Stimulated activated CD4-positive, alpha-beta T cell treated with anti-CD3 and anti-CD28 coated beads, Interleukin-1b, Interleukin-23, amount 100 ng/mL, for 24 hours (primary cell): ENCODE measurements around the gene DNER.
"Not testable (repeated sequence)": the region's sequence is repeated elsewhere in the genome, so short reads cannot be mapped to it uniquely, and the experiment has no call there.

Experiments used
- DNase-seq, 4 experiments: peaks; one replicate each; pipeline ENCODE4 v3.0.0-alpha.2; 2020; ENCODE audit warnings: low read depth in 4 of 4, low spot score in 1 of 4

DNER gene

DNA sequence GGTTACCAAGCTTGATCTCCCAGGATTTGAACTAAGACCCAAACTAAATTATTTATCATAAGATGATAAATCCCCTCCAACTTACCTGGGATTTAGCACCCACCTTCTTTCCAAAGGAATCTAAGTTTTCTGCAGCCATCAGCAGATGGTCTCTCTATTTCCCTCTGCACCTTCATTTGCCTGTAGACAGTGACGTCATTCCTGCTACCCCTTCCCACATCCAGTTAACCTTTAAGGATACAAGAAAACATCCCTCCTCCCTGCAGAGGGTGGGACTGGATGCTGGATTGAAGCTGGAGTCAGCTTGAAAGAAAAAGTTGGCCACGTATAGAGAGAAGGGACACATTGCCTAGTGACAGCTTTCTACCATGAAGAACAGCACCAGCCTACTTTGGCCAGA, 3.7 kb upstream of the DNER start:
- no peak for DNase-seq

DNA sequence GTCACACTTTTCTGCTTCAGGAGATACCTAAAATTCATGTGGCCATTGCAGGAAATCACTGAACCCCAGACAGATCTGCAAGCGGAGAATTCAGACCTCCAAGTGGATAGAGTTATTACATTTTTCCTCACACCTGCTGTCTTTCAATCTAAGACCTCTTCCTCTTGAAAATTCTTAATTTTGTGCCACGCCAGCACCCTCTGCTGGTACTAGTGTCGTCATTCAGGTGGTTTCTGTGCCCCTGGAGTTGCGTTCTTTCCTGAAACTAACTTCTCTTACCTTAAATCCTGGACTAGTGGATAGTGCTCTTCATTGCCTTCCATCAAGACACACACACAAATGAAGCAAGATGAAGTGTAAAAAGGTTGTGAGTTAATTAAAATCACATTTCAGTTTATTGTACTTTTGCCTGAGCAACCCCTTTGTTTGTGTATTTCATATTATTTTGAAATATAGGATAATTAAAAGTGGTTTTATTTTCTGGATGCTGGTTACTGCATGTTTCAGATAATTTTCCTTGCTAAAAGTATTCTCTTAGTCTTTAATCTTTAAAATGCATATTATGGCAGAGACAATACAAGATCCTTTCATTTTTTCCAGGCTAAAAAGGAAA, 1.6 kb upstream of the DNER start:
- no peak for DNase-seq

DNA sequence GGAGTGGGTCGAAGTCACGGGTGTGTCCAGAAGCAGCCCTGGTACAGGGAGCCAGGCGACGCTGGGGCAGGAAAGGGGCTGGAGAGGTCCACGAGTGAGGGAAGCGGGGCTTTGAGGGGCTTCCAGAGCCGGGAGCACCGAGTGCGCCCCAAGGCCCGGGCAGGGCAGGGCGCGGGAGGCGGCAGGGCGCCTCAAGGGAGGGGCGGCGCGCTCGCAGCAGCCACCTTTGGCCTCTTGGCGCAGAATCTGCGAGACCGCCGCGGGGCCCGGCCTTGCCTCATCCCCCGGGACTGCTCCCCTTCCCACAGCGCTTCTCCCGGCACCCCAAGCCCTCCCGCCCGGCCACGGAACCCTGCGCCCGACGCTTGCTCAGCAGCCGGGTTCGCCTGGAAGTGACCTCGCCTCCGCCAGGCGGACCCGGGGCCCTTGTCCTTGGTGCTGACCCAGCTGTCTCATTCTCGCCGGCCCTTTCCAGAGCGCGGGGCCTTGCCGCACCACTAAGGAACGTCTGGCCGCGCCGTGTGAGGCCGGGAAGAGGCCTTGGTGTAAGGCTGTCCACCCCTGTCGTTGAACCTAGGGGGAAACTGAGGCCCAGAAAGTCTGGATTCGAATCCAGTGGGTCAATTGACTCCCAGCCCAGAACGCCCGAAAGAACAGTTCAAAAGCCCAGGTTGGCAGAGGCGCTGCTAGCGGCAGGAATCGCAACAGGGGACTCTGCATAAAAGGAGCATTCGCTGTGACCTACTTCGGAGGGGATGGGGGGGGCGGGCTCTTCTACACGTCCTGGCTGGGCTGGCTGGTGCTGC, 584 bp upstream of the DNER start:
- peak in 2 of 4 experiments; percentile 10 to 17 for DNase-seq

DNA sequence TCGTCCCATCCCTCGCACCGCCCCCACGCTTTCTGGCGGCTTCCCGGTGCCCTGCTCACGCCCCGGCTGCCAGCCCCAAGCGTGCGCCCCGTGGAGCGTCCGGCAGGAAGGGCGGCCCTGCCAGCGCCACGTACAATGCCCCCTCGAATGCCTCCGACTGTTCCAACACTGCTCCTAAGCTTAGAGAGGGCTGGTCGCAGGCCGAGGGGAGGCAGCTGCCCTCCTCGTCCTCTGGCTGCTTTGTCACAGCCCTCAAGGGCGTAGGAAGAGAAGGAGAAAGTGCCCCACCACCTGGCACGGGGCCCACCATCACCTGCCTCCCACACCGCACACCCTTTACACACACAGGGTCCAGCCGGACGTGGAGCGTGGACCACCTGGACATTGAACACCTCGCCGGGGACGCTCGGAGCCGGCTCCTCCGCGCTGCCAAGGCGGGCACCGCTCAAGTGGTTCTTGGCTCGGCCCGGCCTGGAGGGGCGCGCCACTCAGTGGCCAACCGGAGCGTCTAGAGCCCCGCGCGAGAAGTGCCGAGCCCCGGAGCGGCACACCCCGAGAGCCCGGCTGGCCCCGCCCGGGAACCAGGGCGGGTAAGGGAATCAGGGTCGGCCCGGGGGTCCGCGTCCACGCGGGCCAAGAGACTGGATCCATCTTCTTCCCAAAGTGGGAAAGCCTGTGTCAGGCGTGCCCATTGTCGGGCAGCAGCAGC, 830 bp downstream of the DNER start:
- DNase-seq: no peak

DNA sequence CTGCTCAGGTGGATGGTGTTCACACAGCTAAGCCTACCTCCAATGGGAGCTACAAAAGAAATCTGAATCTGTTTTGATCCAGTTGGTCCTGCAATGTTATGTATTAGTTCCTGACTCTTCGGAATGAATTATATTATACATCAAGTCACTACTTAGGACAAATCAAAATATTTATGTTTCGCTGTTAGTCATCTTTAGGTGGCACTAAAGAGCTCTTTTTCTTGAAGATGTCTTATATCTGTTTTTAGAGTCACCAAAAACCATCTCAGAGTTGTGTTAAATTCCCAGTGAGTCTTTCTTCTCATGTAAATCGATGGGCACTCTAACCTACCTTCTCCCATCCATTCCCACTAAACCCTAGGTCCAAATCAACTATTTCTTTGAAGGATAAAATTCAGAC, 2.2 kb downstream of the DNER start:
- no peak for DNase-seq

DNA sequence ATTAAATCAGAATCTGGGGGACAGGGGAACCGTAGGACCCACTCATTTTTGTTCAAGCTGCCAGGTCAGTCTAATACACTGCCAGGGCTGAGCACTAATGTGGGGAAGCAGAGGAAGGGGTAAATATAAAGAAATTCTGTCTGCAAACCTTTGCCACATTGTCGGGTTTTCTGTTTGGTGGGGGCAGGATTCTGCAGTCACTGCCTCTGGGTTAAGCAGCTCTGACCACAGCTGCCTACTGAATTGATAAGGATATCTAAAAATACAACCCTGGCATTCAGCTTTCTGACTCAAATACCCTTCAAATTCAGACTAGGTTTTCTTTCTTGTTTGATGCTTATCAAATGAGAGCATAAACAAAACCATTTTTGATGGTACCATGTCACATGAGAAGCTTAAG, 6.0 kb downstream of the DNER start:
- DNase-seq: no peak

DNA sequence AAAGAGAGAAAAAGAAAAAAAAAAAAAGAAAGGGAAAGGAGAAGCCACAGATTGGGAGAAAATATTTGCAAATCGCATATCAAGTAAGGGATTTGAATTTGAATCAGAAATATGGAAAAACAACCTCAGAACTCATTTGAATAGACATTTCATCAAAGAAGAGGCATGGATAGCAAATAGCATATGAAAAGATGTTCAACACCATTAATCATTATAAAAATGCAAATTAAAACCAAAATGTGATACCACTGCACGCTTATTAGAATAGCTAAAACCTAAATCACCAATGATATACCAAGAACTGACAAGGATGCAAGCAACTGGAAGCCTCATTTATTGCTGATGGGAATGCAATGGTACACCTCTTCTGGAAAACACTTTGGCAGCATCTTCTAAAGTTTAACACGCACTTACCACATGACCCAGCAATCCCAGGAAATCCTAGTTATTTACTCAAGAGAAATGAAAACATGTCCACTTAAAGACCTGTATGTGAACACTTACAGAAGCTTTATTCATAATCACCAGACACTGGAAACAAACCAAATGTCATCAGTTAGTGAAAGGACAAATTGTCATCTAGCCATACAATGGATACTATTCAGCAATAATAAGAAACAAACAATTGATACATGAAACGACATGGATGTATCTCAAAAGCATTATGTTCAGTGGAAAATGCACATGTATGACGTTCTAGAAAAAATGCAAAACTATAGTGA, 10.3 kb downstream of the DNER start:
- DNase-seq: no peak

DNA sequence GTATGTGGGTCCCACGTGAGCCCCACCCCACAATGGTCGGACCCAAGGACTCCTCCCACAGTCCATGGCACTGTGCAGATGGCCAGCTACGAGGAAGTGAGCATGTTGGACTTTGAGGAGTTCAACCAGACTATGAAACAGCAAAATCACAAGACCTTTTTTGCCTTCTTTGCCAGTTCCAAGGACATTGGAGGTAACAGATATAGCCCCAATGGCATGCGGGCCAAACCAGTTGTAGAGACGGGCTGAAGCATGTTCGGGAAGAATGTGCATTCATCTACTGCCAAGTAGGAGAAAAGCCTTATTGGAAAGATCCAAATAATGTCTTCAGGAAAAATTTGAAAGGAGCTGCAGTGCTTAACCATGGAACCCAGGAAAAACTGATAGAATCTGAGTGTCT, 12.6 kb downstream of the DNER start:
- DNase-seq: no peak

DNA sequence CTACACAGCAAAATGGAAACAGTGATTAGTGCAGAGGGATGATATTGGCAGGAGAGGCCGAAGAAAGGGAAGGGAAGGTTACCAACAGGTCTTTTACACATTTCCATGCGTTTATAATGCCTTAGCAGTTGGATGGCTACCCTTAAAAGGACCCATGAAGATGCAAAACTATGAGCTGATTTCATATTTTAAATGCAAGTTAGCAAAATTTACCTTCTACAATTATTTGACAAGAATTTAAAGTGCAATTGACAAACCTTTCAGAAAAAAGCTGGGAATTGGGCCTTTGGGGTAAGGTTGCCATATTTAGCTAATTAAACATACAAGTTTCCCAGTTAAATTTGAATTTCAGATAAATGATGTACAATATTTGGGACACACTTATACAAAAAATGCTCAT, 13.3 kb downstream of the DNER start:
- DNase-seq: no peak

DNA sequence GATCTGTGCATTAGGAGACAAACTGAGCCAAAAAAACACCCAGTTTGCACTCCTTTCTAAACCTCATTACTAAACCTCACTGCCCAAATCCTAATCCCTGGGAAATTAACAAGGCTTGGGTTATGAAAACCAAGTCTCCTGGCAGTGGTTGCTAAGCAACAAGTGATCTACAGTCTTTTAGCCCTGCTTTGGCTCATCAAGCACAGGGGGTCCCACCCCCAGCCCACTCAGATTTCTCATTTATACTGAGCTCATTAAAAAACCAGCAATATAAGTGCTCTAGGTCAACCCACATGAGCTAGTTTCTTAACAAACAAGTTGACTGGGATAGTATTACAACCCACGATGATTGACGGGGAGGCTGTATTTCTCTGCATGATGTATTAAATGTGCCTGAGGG, 18.4 kb downstream of the DNER start:
- DNase-seq: no peak

DNA sequence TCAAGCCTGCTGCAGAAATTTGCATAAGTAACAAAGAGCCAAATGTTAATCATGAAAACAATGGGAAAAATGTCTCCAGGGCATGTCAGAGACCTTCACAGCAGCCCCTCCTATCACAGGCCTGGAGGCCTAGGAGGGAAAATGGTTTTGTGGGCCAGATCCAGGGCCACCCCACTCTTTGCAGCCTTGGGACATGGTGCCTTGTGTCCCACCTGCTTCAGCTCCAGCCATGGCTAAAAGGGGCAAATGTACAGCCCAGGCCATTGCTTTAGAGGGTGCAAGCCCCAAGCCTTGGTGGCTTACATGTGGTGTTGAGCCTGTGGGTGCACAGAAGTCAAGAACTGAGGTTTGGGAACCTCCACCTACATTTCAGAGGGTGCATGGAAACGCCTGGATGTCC, 20.5 kb downstream of the DNER start:
- DNase-seq: not testable (repeated sequence)

DNA sequence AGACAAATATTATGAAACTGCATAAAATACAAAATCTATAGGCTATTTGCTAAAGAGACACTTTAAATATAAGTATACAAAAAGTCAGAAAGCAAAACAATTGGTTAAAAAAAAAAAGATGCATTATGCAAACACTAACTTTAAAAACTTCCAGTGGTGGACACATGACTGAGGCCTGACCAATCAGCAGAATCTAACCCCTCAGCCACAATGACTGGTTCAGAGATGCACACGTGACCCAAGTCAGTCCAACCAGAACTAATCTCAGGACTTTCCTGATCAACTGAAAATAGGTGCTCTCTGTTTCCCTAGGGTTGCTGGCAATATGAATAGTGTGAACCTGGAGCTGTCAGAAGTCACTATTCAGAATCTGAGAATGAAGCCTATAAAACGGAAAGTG, 22.7 kb downstream of the DNER start:
- no peak for DNase-seq

DNA sequence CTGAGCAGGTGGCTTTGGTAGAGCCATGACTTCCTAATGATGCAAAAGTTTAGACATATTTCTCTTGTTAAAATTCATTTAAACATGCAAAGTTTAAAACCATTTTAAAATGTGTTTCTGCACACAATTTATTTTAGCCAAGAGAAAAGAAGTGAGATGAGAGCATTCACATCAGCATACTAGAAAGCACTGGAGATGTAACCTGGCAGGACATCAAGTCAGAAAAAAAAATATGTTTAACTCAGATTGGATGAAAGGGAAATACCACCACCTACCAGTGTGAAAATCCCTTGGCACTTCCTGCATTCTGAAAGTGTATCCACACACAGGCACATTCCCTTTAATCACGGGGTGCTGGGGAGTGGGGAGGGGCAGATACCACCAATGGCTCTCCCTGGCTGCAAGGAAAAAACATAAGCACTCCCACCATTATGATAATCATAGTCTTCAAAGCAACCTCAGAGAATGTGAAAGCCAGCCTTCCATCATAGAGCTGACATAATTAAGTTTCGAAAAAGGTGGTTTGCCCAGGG, 25.0 kb downstream of the DNER start:
- no peak for DNase-seq

DNA sequence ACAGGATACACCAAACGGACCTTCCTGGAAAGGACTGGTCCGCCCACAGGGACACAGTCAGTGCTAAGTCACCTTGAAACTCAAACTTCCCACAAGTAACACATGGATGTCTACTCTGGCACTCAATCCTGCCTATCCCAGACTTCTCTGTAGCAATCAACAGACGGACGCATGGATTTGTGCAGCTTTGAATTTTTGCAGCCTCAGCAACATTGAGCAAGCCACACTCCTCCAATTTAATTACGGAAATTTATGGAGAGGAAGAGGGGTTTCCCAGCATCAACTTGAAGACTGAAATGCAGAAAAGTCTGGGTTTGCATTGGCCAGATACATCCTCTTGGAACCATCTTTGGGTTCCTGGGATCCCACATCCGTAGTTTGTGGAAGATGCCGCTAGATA, 26.2 kb downstream of the DNER start:
- no peak for DNase-seq

DNA sequence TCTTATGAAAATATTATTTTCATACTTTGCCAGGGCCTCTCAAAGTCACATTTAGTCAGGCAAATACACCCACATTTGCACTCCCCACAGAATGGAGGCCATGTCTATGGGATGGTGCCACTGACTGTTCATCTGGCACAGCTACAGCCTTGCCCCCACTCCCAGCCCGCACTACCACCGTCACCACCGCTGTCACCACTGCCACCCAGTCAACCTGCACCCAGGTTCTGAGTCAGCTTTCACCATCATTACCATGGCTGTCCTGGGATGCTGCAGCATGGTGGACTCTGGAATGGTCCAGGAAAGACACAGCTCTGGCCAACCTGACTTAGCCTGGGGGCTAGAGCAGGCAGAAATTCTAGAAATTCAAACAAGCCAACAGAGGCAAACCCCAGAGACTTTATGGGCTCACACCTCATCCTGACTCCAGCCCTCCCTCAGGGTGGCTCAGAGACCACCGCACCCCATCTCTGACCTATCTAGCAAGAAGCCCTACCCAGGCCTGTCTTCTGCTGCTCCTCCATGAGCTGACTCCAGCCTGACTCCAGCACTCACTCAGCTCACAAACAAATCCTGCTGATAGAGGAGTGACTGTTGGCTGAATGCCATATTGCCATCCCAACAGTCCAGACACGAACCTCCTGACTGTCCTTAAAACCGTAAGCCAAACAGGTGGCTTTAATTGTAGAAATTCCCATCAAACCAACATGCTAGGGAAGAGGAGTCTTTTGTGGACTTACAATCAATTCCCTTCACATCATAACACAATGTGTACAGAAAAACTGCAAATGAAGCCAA, 28.0 kb downstream of the DNER start:
- DNase-seq: no peak

DNA sequence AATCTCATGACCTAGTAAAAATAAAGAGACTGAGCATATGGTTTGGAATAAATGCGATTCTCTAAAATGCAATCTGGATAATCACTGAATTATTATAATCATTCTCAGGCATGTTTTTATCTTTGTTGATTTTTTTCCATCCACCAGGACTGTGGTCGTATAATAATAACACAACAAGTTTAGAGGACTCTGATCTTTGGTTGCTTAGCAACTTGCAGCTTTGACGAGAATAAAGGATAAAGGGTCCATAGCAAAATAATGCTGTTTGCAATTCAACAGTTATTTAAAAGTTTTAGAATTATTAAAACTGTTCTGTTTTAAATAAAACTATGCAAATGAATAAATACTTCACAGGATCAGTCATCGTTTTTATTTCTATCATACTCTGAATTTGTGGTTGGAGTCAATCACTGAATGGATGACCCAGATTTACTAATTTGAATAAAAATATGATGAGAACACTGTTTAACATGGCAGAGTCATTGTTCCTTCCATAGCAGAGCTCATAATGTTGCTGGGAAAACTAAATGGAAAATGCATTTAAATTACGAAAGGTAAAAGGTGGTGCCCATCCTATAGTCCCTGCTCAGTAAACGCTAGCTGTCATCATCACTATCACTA, 29.3 kb downstream of the DNER start:
- DNase-seq: no peak

DNA sequence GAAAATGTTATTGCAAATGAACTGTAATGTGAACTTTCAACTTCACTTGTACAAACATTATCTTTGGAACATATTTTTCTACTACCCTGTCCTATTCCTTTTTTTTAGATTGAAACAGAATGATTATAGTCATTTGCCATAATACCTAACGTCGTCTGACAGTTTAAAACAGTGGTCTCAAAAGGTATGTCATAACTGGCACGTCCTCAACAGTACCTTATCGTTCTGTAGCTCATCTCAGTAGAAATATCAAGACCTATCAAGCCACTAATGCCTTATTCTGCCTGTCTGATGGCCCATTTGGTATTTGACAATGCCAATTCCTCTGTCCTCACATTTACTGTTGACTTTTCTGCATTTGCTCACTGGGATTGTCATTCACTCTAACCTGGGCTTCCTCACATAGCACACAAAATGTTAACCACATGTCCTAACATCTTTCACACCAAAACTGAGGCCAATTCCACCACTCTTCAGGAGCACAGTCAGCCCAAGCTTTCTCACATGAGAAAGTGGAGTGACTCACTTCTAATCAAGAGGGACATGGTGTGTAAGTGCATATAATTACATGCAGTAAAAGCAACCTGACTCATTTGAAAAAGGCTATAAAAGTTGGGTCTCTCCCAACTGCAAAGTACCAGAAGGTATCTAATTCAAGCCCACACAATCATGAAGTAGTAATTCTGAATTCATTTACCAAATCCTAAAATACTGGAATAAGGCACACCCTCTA, 34.8 kb downstream of the DNER start:
- no peak for DNase-seq

DNA sequence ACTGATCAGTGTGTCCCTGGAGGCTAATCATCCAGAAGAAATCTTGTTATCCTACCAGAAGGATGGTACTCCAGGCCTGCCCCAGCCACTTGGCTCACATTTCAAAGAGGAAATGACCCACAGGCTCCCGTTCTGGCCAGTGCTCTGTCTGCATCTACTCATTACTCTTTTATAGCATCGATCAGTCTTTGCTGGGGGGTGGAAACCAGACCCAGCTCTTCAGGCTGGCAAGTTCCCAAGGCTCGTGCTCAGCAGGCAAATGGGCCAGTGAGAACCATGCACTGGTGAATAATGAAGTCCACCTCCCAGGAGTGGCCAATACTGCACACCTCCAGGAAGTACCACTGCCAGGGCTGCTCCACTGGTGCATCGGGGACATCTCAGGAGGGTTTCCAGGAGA, 38.8 kb downstream of the DNER start:
- DNase-seq: no peak

DNA sequence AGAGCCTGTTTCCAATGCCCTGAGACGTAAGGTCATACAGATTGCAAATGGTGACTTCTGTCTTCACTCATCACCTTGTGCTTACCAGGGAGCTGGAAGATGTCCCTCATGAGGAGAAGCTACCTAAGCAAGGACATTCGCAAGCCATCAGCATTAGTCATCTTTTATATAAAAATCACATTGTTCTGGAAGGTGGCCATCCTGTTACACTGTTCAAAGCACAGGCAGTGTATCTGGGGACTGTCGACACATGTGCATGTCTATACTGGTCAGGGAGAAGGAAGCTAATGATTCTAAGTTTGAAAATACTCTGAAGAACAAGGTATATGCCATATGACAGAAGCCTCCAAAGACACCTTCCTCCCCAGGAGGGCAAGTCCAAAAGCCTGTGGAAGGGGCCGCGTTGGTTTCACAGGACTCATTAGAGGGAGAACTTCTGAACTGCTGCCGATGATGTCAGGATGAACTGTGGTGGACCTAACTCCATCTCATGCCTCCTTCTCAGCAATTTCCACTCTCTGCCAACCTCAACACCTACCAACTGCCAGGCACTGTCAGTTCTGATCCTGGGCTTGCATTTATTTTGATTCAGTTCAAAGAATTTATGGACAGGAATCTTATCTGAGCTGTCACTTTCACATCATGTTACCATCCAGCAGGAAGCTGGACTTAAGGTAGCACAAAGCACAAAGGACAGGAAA, 39.4 kb downstream of the DNER start:
- no peak for DNase-seq
